ENCODE results near the gene ZBED2.

ZBED2 gene

GRCh38 chr3:111603679-111604078 is 8.5 kb upstream of the ZBED2 start:
- DNase-seq, result no peak

GRCh38 chr3:111601810-111602209 is 6.7 kb upstream of the ZBED2 start:
- no peak for DNase-seq

GRCh38 chr3:111598552-111598951 is 3.4 kb upstream of the ZBED2 start:
- DNase-seq, result no peak

- no peak for DNase-seq
Measured at GRCh38 chr3:111598139-111598538, 3.0 kb upstream of the ZBED2 start.

- peak in 1 of 5 experiments; percentile 54 for DNase-seq
Measured at GRCh38 chr3:111596328-111596727, 1.2 kb upstream of the ZBED2 start.

GRCh38 chr3:111594781-111595180 is 365 bp downstream of the ZBED2 start:
- DNase-seq, result no peak

GRCh38 chr3:111594205-111594604 is 941 bp downstream of the ZBED2 start:
- DNase-seq, result no peak

- DNase-seq, result no peak
Measured at GRCh38 chr3:111593666-111594065, 1.5 kb downstream of the ZBED2 start.

- DNase-seq, result no peak
Measured at GRCh38 chr3:111592936-111593335, 2.2 kb downstream of the ZBED2 start.

GRCh38 chr3:111592143-111592542 is 3.0 kb downstream of the ZBED2 start:
- DNase-seq, result no peak

GRCh38 chr3:111591555-111591954 is 3.6 kb downstream of the ZBED2 start:
- DNase-seq, result no peak

GRCh38 chr3:111590143-111590491 is 5.0 kb downstream of the ZBED2 start:
- DNase-seq, result no peak

- DNase-seq, result no peak
Measured at GRCh38 chr3:111589303-111590142, 5.6 kb downstream of the ZBED2 start.

- DNase-seq, result no peak
Measured at GRCh38 chr3:111588527-111588926, 6.6 kb downstream of the ZBED2 start.

GRCh38 chr3:111585217-111585616 is 9.9 kb downstream of the ZBED2 start:
- no peak for DNase-seq

GRCh38 chr3:111584744-111585143 is 10.4 kb downstream of the ZBED2 start:
- no peak for DNase-seq

- no peak for DNase-seq
Measured at GRCh38 chr3:111582120-111582474, 13.0 kb downstream of the ZBED2 start.

- no peak for DNase-seq
Measured at GRCh38 chr3:111581403-111582119, 13.6 kb downstream of the ZBED2 start.

GRCh38 chr3:111579495-111579894 is 15.7 kb downstream of the ZBED2 start:
- DNase-seq, result no peak

GRCh38 chr3:111578867-111579266 is 16.3 kb downstream of the ZBED2 start:
- no peak for DNase-seq

- DNase-seq, result peak in 1 of 5 experiments; percentile 70
Measured at GRCh38 chr3:111577798-111578685, 17.1 kb downstream of the ZBED2 start.

GRCh38 chr3:111577113-111577512 is 18.0 kb downstream of the ZBED2 start:
- no peak for DNase-seq

GRCh38 chr3:111571907-111572460 is 23.2 kb downstream of the ZBED2 start:
- DNase-seq, result peak in 1 of 5 experiments; percentile 27
